Measurements from ENCODE around the gene SHH. TPM values are rescaled to one million over a fixed set of nuclear protein-coding genes. Genes with fewer than 3 reads are reported as not detected.
A peak's percentile ranks its signal among the peaks of the same experiment; 100 is the strongest.

The SHH gene
- total and polyA plus RNA-seq, 2 of the 13 experiments (the other 11 are each of a cell fraction or from before 2014, with no cell fraction given) = 1.9 to 3.4 TPM

GRCh38 chr7:155813125-155813524 is 862 bp upstream of the SHH start (continued):
- TF ChIP-seq E2F5 (CRISPR knock-in tag; conservative IDR thresholded peaks at IDR 0.05) = no peak
- peak; percentile 60 for TF ChIP-seq TEAD3 (CRISPR knock-in tag; optimal IDR thresholded peaks at IDR 0.05; ENCODE audit: borderline replicate concordance)
- TF ChIP-seq PLRG1 (conservative IDR thresholded peaks at IDR 0.05) = no peak
- TF ChIP-seq SUZ12 (IDR thresholded peaks at IDR 0.05; ENCODE audit: low read depth, low read length) = no peak
- no peak for TF ChIP-seq MIXL1 (CRISPR knock-in tag; IDR thresholded peaks at IDR 0.05)
- TF ChIP-seq NFE2L2 (IDR thresholded peaks at IDR 0.05; ENCODE audit: low read length) = no peak
- TF ChIP-seq NCOA5 (CRISPR knock-in tag; IDR thresholded peaks at IDR 0.05) = no peak
- no peak for TF ChIP-seq BATF2 (CRISPR knock-in tag; IDR thresholded peaks at IDR 0.05)
- TF ChIP-seq ZNF746 (CRISPR knock-in tag; IDR thresholded peaks at IDR 0.05) = peak; percentile 52; the same call in 1 of the 2 replicates
- peak; percentile 56 for TF ChIP-seq ZMYM4 (CRISPR knock-in tag; IDR thresholded peaks at IDR 0.05)
- TF ChIP-seq FLYWCH1 (CRISPR knock-in tag; IDR thresholded peaks at IDR 0.05) = no peak
- no peak for TF ChIP-seq SNRNP70 (IDR thresholded peaks at IDR 0.05; ENCODE audit: low read depth, low read length)
- TF ChIP-seq FOSL1 (CRISPR knock-in tag; IDR thresholded peaks at IDR 0.05; ENCODE audit: borderline replicate concordance) = no peak
- no peak for TF ChIP-seq ERF (CRISPR knock-in tag; IDR thresholded peaks at IDR 0.05)
- no peak for TF ChIP-seq THAP7 (CRISPR knock-in tag; IDR thresholded peaks at IDR 0.05)
- peak; percentile 43; the same call in 1 of the 2 replicates for TF ChIP-seq ZNF362 (CRISPR knock-in tag; IDR thresholded peaks at IDR 0.05; ENCODE audit: borderline replicate concordance)
- TF ChIP-seq ATF7-NPFF (CRISPR knock-in tag; IDR thresholded peaks at IDR 0.05; ENCODE audit: low read depth) = no peak
- no peak for TF ChIP-seq SNAPC5 (CRISPR knock-in tag; IDR thresholded peaks at IDR 0.05; ENCODE audit: borderline replicate concordance)
- TF ChIP-seq ZNF597 (CRISPR knock-in tag; IDR thresholded peaks at IDR 0.05) = no peak
- TF ChIP-seq ZFX (CRISPR knock-in tag; IDR thresholded peaks at IDR 0.05; ENCODE audit: low read depth) = peak; percentile 63
- TF ChIP-seq ZNF24 (IDR thresholded peaks at IDR 0.05) = no peak
- TF ChIP-seq RARA (CRISPR knock-in tag; IDR thresholded peaks at IDR 0.05) = peak; percentile 67
- no peak for TF ChIP-seq ZSCAN5A (CRISPR knock-in tag; IDR thresholded peaks at IDR 0.05; ENCODE audit: borderline replicate concordance)
- no peak for TF ChIP-seq ZNF460 (CRISPR knock-in tag; IDR thresholded peaks at IDR 0.05; ENCODE audit: borderline replicate concordance)
- TF ChIP-seq FOXC1 (CRISPR knock-in tag; IDR thresholded peaks at IDR 0.05; ENCODE audit: borderline replicate concordance) = no peak
- TF ChIP-seq KDM2A (CRISPR knock-in tag; IDR thresholded peaks at IDR 0.05; ENCODE audit: borderline replicate concordance, low read depth) = no peak
- TF ChIP-seq RFXAP (CRISPR knock-in tag; IDR thresholded peaks at IDR 0.05; ENCODE audit: borderline replicate concordance) = peak; percentile 48; the same call in 1 of the 2 replicates

Data from HepG2 (cell line).